Spleen (tissue), 11 donors: ENCODE measurements around the gene STRADB. TPM values are rescaled to one million over a fixed set of nuclear protein-coding genes. Genes with fewer than 3 reads are reported as not detected.
"Not testable (repeated sequence)": the region's sequence is repeated elsewhere in the genome, so short reads cannot be mapped to it uniquely, and the experiment has no call there.

Experiments used
- DNase-seq: peaks from one replicate; pipeline ENCODE4 v3.0.0-alpha.2; 2020
- H3K27ac ChIP-seq, 8 donors: fragments of 200-600 bp; sonication (generic) in 7 of 8; 1 replicate in 4 of 8; 2 replicates in 4 of 8; pipeline versions ENCODE4 v1.5.0 to v1.8.0; 2016 to 2021; ENCODE audit warnings: inconsistent platforms in 4 of 8, mild to moderate bottlenecking in 4 of 8, moderate library complexity in 1 of 8
- H3K27me3 ChIP-seq, 7 donors: fragments of 200-600 bp; sonication (generic) in 6 of 7; replicated peaks in 1 of 7; 1 replicate in 4 of 7; 2 replicates in 3 of 7; pipeline versions ENCODE4 v1.5.0 to v1.8.0; 2016 to 2021; ENCODE audit warnings: inconsistent platforms in 3 of 7, mild to moderate bottlenecking in 1 of 7
- H3K36me3 ChIP-seq, 6 donors: fragments of 200-600 bp; sonication (generic) in 5 of 6; 1 replicate in 4 of 6; 2 replicates in 2 of 6; pipeline versions ENCODE4 v1.5.0 to v1.8.0; 2016 to 2021; ENCODE audit warnings: inconsistent platforms in 2 of 6
- H3K4me1 ChIP-seq, 6 donors: fragments of 200-600 bp; sonication (generic) in 5 of 6; 1 replicate in 3 of 6; 2 replicates in 3 of 6; pipeline versions ENCODE4 v1.5.0 to v1.8.0; 2016 to 2021; ENCODE audit warnings: inconsistent platforms in 3 of 6
- H3K4me3 ChIP-seq, 8 donors: fragments of 200-600 bp; sonication (generic) in 7 of 8; 1 replicate in 4 of 8; 2 replicates in 4 of 8; pipeline versions ENCODE4 v1.5.0 to v1.8.0; 2016 to 2021; ENCODE audit warnings: inconsistent platforms in 4 of 8, mild to moderate bottlenecking in 4 of 8, moderate library complexity in 2 of 8
- H3K9me3 ChIP-seq, 8 donors: fragments of 200-600 bp; sonication (generic) in 7 of 8; 1 replicate in 4 of 8; 2 replicates in 4 of 8; pipeline versions ENCODE4 v1.5.0 to v1.8.0; 2016 to 2021; ENCODE audit warnings: inconsistent platforms in 4 of 8
- POLR2A ChIP-seq, 3 donors: fragments of 450-650 bp; IDR thresholded peaks; one replicate each; pipeline ENCODE4 v1.5.1; 2017; ENCODE audit warnings: antibody characterized with exemption in 3 of 3, mild to moderate bottlenecking in 1 of 3
- POLR2AphosphoS5 ChIP-seq, 3 donors: sonication (generic); formaldehyde crosslinking; IDR thresholded peaks; one replicate each; pipeline ENCODE4 v1.5.1; 2017; ENCODE audit warnings: antibody characterized with exemption in 3 of 3
- WGBS, 5 donors: extraction: QIAGEN DNeasy Blood & Tissue Kit in 3 of 5; methylation state at CpG; one replicate each; pipeline versions ENCODE4 v1.1.5 to v1.1.7; 2013 to 2018; 5-methylcytosine and 5-hydroxymethylcytosine counted together
- intact Hi-C: fragments of 100-400 bp; cut with DNase I; formaldehyde crosslinking; loops from one replicate; pipeline ENCODE4 v1.15.0; 2023; ENCODE audit warnings: low total_unique reads
- polyA plus RNA-seq, 3 donors: library from polyadenylated mRNA; stranded (reverse); fragments of 200-250 nt; gene quantifications; one replicate each; pipeline ENCODE4 v1.2.1, GENCODE V29; 2013
- total RNA-seq, 7 donors: library from RNA; depleted of rRNA in 3 of 7; stranded (reverse); fragments of >200 nt in 3 of 7; fragmentation: NEBNext Ultra II Directional in 4 of 7; extraction: Animal tissue kit (Norgen Biotek cat#: 25700) in 4 of 7; gene quantifications; one replicate each; pipeline versions ENCODE4 v1.1.0 to v1.2.1, GENCODE V29; 2016 to 2021
- TF ChIP-seq, protein P1 (sequence below), 11 experiments: fragments of 200-600 bp in 7 of 11; fragments of 450-650 bp in 4 of 11; sonication (generic) in 4 of 11; IDR thresholded peaks in 8 of 11; conservative IDR thresholded peaks in 3 of 11; 1 replicate in 7 of 11; 2 replicates in 4 of 11; pipeline versions ENCODE4 v1.4.0 to v1.8.0; 2016 to 2021; ENCODE audit warnings: antibody characterized with exemption in 11 of 11, inconsistent platforms in 4 of 11, mild to moderate bottlenecking in 1 of 11
- donor health status: healthy with polysubstance abuse.
- donor health status: DM: no; HTN: no; CAD: no; lungs with moderate emphysema.
- donor health status: DM: no; HTN: no; CAD: no.
- donor health status: Bipolar disorder and iron deficiency.
- donor health status: healthy.
- donor health status: DM: no; HTN: no; CAD: no.
- donor health status: DM: yes; HTN: yes; CAD: no.

The STRADB gene
- total and polyA plus RNA-seq, 10 donors = 13.4 to 45.3 (median 20.3) TPM

DNA sequence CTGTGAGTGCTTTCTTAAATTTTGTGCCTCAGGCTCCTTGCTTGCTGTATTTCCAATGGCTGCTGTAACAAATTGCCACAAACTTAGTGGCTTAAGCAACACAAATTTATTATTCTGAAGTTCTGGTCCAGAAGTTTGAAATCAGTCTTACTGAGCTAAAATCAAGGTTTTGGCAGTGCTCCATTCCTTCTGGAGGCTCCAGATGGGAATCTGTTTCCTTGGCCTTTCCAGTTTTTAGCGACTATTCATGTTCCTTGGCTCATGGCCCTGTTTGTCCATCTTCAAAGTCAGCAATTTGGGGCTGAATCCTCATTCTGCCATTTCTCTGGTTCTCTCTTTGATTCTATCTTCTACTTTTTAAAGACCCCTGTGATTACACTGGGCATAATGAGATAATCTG, 31.8 kb downstream of the STRADB start:
- DNase-seq = no peak
- intact Hi-C loops = no loop called here
- H3K4me1 ChIP-seq = no peaks in the 10 kb centered on the region
- no peaks in the 10 kb centered on the region for H3K27me3 ChIP-seq
- no peak overlapping the region for H3K4me3 ChIP-seq
- no peaks in the 10 kb centered on the region for H3K9me3 ChIP-seq
- no peak overlapping the region for H3K27ac ChIP-seq
- no peak for TF ChIP-seq POLR2A (IDR thresholded peaks at IDR 0.05)
- no peak for TF ChIP-seq POLR2AphosphoS5 (IDR thresholded peaks at IDR 0.05)
- TF ChIP-seq, protein P1, sequence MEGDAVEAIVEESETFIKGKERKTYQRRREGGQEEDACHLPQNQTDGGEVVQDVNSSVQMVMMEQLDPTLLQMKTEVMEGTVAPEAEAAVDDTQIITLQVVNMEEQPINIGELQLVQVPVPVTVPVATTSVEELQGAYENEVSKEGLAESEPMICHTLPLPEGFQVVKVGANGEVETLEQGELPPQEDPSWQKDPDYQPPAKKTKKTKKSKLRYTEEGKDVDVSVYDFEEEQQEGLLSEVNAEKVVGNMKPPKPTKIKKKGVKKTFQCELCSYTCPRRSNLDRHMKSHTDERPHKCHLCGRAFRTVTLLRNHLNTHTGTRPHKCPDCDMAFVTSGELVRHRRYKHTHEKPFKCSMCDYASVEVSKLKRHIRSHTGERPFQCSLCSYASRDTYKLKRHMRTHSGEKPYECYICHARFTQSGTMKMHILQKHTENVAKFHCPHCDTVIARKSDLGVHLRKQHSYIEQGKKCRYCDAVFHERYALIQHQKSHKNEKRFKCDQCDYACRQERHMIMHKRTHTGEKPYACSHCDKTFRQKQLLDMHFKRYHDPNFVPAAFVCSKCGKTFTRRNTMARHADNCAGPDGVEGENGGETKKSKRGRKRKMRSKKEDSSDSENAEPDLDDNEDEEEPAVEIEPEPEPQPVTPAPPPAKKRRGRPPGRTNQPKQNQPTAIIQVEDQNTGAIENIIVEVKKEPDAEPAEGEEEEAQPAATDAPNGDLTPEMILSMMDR (IDR thresholded peaks at IDR 0.05 in 8 of 11, conservative IDR thresholded peaks at IDR 0.05 in 3 of 11) = no peak
- peaks cover 0 to 47% (median 11%) of the 10 kb centered on the region in 6 donors for H3K36me3 ChIP-seq
- 0 to 57% (median 0%) methylated on average over 1 of the region's 1 CpG for WGBS, 5 donors

DNA sequence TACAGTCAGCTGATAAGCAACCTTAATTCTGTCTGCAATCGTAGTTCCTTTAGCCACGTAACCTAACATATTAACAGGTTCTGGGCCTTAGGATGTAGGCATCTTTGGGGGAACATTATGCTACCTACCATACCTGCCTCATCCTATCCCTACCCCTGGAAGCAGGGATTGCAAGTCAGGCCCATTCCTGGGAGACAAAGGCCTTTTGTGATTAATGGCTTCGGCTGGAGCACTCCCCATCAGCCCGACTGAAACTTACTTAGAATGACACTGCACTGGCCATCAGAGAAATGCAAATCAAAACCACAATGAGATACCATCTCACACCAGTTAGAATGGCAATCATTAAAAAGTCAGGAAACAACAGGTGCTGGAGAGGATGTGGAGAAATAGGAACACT, 32.2 kb downstream of the STRADB start:
- H3K9me3 ChIP-seq, H3K4me1 ChIP-seq, H3K27ac ChIP-seq, H3K27me3 ChIP-seq, DNase-seq, H3K4me3 ChIP-seq, intact Hi-C loops: not testable (repeated sequence)
- 82 to 94% (median 90%) methylated on average over 4 of the region's 4 CpGs for WGBS, 5 donors
- H3K36me3 ChIP-seq = peaks cover 0 to 42% (median 8%) of the 10 kb centered on the region in 6 donors

DNA sequence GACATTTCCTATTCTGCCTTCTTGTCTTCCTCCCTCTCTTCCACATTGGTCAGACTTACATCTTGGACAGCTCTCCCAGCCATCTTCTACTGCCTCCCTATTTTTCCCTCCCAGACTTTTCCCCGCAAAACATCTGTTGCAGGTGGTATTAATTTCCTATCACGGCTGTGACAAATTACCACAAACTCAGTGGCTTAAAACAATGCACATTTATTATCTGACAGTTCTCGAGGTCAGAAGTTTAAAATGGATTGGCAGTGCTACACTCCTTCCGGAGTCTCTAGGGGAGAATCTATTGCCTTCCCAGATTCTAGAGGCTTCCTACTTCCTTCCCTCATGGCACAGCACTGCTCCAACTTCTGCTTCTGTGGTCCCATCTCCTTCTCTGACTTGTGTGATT, 33.3 kb downstream of the STRADB start:
- Histone ChIP-seq H3K4me1 (no peaks in the 10 kb centered on the region), H3K36me3 (peaks cover 0 to 32% (median 3%) of the 10 kb centered on the region in 6 donors), H3K27ac (no peak overlapping the region), H3K4me3 (no peak overlapping the region), H3K9me3 (no peaks in the 10 kb centered on the region), H3K27me3 (no peaks in the 10 kb centered on the region)
- intact Hi-C loops = no loop called here
- no peak for DNase-seq
- no peak for TF ChIP-seq POLR2AphosphoS5 (IDR thresholded peaks at IDR 0.05)
- TF ChIP-seq, protein P1 (IDR thresholded peaks at IDR 0.05 in 8 of 11, conservative IDR thresholded peaks at IDR 0.05 in 3 of 11) = no peak
- no peak for TF ChIP-seq POLR2A (IDR thresholded peaks at IDR 0.05)
- 47 to 60% (median 52%) methylated on average over 4 of the region's 4 CpGs for WGBS, 5 donors

DNA sequence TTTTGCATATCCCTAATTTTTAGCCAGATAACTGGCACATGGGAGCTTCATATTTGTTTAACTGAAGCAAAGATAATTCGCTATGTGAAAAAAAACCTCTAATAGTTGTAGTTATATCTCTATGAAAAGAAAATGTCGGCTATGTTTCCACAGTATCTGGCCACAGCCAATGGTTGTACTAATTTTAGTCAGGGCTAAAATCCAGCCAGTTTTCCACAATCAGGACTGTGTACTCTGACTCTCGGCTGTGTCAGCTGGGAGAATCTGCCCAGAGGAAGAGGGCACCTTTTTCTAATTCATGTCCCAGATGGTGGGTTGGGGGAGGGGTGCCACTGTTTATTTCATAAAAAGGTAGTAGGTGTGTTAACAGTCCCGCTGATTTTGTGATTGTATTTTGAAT, 38.8 kb downstream of the STRADB start:
- Histone ChIP-seq H3K4me1 (no peaks in the 10 kb centered on the region), H3K9me3 (no peaks in the 10 kb centered on the region), H3K27ac (no peak overlapping the region), H3K27me3 (no peaks in the 10 kb centered on the region), H3K36me3 (no peaks in the 10 kb centered on the region), H3K4me3 (no peak overlapping the region)
- TF ChIP-seq POLR2A (IDR thresholded peaks at IDR 0.05) (no peak), POLR2AphosphoS5 (IDR thresholded peaks at IDR 0.05) (no peak)
- TF ChIP-seq, protein P1 (IDR thresholded peaks at IDR 0.05 in 8 of 11, conservative IDR thresholded peaks at IDR 0.05 in 3 of 11) = no peak
- DNase-seq = no peak
- intact Hi-C loops = no loop called here
- 89 to 95% (median 91%) methylated on average over 4 of the region's 4 CpGs for WGBS, 5 donors

DNA sequence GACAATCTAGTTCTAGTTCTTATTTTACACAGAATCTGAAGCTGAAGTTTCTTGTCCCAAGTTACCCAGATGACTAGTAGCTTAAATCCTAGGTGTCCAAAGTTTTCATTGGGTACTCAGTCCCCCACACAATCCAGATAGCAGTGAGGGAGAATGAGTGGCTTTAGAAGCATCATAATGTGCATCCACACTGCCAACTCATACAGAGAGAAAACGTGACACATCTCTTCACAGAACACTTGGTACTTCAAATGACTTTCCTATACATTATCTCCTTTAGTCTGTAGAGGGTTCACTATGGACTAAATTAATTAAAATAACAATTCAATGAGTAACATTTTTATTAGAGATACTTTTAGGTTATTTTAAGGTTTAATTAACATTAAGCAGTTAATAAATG, 45.2 kb downstream of the STRADB start:
- Histone ChIP-seq H3K4me1 (no peaks in the 10 kb centered on the region), H3K9me3 (peaks cover 0 to 6% (median 2%) of the 10 kb centered on the region in 8 donors), H3K27ac (no peak overlapping the region), H3K27me3 (no peaks in the 10 kb centered on the region), H3K36me3 (no peaks in the 10 kb centered on the region), H3K4me3 (no peak overlapping the region)
- no peak for DNase-seq
- WGBS, 5 donors = 79 to 89% (median 81%) methylated on average over 1 of the region's 1 CpG
- TF ChIP-seq POLR2A (IDR thresholded peaks at IDR 0.05) = no peak
- intact Hi-C loops = no loop called here
